ENCODE data around the gene ATP10B.
"Not testable (repeated sequence)": the region's sequence is repeated elsewhere in the genome, so short reads cannot be mapped to it uniquely, and the experiment has no call there.

- TF ChIP-seq CTBP1 (IDR thresholded peaks at IDR 0.05; ENCODE audit: borderline replicate concordance); SP1 (IDR thresholded peaks at IDR 0.05); ARNT (IDR thresholded peaks at IDR 0.05); BHLHE40 (IDR thresholded peaks at IDR 0.05; ENCODE audit: borderline replicate concordance); NFRKB (IDR thresholded peaks at IDR 0.05); TARDBP (IDR thresholded peaks at IDR 0.05); ZNF384 (IDR thresholded peaks at IDR 0.05); ELF4 (IDR thresholded peaks at IDR 0.05); HDGF (IDR thresholded peaks at IDR 0.05; ENCODE audit: borderline replicate concordance); FOXK2 (IDR thresholded peaks at IDR 0.05); SUZ12 (IDR thresholded peaks at IDR 0.05); PKNOX1 (IDR thresholded peaks at IDR 0.05): not testable (repeated sequence)
Measured at GRCh38 chr5:160893180-160893964, 41.4 kb upstream of the ATP10B start.

Measured in HEK293T (cell line).